ENCODE measurements around the gene ETV5. TPM values are rescaled to one million over a fixed set of nuclear protein-coding genes. Genes with fewer than 3 reads are reported as not detected.
"Not testable (repeated sequence)": the region's sequence is repeated elsewhere in the genome, so short reads cannot be mapped to it uniquely, and the experiment has no call there.

Gene ETV5
- total RNA-seq, 2 experiments from 2014 or later, result 0.48 to 0.50 TPM

GRCh38 chr3:186044968-186045367 lies 63.9 kb downstream of the ETV5 start:
- Mint-ChIP-seq H3K4me1 (no peaks in the 10 kb centered on the region), H3K27ac (no peak overlapping the region), H3K36me3 (ENCODE audit: low read depth) (no peaks in the 10 kb centered on the region), H3K4me3 (no peak overlapping the region), H3K27me3 (peaks cover 48% of the 10 kb centered on the region), H3K9me3 (no peaks in the 10 kb centered on the region)
- ChIA-PET POLR2A (no interaction called here), CTCF (no interaction called here)
- no peak for DNase-seq

DNA sequence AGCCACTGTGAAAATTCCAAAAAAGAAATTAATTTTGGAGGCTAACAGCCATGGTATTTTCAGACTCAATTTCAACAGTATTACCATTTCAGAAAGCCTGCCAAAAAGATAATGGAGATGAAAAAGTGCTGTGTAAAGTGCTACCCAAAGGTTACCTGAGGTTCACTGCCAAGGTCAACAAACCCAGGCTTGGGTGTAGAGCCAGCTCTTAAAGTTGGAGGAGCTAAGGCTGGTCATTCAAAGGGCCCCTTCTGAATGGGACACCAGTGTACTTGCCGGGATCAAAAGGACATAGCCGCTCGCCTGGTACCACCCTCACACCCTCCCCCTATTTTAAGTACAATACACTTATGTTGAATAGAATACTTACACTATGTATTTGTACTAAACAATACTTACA lies 64.5 kb downstream of the ETV5 start:
- Mint-ChIP-seq H3K4me3 (no peak overlapping the region), H3K9me3 (no peaks in the 10 kb centered on the region), H3K4me1 (no peaks in the 10 kb centered on the region), H3K27me3 (peaks cover 48% of the 10 kb centered on the region), H3K36me3 (ENCODE audit: low read depth) (no peaks in the 10 kb centered on the region), H3K27ac (no peak overlapping the region)
- no peak for DNase-seq
- POLR2A ChIA-PET, result no interaction called here
- CTCF ChIA-PET, result no interaction called here

DNA sequence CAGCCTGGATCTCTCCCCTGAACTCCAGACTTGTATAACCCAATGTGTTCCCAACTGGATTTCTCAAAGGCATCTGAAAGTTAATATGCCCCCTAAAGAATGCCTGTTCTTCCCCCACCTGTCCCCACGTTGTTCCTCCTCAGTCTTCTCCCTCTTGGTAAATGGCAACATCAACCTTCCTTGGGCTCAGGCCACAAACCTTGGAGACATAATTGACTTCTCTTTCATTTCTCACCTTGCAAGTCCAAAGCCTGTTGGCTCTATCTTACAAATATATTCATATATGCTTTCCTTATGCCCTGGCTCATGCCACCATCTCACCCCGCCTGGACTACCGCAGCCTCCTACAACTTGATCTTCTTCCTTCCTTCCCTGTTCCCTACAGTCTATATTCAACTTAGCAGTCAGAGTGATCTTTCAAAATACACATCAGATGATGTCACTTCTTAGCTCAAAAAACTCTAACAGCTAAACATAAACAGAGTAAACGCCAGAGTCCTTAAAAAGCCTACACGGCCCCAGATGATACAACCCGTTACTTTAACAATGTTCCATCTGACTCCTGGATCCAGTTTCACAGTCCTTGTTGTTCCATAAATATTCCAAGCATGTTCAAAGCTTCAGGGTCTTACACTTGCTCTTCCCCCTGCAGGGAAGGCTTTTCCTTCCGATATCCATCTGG lies 66.2 kb downstream of the ETV5 start:
- Mint-ChIP-seq H3K27ac (no peak overlapping the region), H3K36me3 (ENCODE audit: low read depth) (no peaks in the 10 kb centered on the region), H3K4me3 (no peak overlapping the region), H3K27me3 (peaks cover 45% of the 10 kb centered on the region), H3K9me3 (peaks cover 5% of the 10 kb centered on the region), H3K4me1 (no peaks in the 10 kb centered on the region)
- POLR2A ChIA-PET, result no interaction called here
- CTCF ChIA-PET, result no interaction called here
- DNase-seq, result no peak

- peaks cover 42% of the 10 kb centered on the region for H3K27me3 Mint-ChIP-seq
- H3K4me3 Mint-ChIP-seq, result no peak overlapping the region
- ChIA-PET CTCF (no interaction called here), POLR2A (no interaction called here)
- no peak for DNase-seq
- H3K9me3 Mint-ChIP-seq, result peaks cover 5% of the 10 kb centered on the region
- no peaks in the 10 kb centered on the region for H3K36me3 Mint-ChIP-seq (ENCODE audit: low read depth)
- H3K4me1 Mint-ChIP-seq, result no peaks in the 10 kb centered on the region
- no peak overlapping the region for H3K27ac Mint-ChIP-seq
Measured at GRCh38 chr3:186042036-186042435, 66.9 kb downstream of the ETV5 start.

DNA sequence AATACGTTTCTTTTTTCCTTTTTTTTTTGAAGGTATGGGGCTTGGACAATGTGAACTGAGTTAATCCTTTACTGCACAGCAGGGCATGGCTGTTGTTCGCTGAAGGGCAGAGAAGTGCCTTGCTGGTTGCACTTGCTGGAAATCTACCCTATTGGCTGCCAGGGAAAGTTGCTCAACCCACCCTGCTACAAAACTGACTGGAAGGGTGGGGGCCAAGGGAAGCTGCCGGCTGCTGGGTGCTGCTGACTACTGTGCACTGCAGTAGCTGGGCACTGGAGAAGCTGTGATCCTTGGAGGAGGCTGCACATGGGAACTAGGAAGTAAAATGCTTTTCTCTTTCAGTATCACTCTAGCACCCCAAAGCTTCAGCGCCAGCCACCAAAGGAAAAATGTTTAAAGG lies 70.5 kb downstream of the ETV5 start:
- Mint-ChIP-seq H3K4me1 (no peaks in the 10 kb centered on the region), H3K27me3 (peaks cover 23% of the 10 kb centered on the region), H3K9me3 (peaks cover 5% of the 10 kb centered on the region), H3K36me3 (ENCODE audit: low read depth) (no peaks in the 10 kb centered on the region), H3K27ac (no peak overlapping the region), H3K4me3 (no peak overlapping the region)
- DNase-seq, result no peak
- POLR2A ChIA-PET, result no interaction called here
- CTCF ChIA-PET, result no interaction called here

DNA sequence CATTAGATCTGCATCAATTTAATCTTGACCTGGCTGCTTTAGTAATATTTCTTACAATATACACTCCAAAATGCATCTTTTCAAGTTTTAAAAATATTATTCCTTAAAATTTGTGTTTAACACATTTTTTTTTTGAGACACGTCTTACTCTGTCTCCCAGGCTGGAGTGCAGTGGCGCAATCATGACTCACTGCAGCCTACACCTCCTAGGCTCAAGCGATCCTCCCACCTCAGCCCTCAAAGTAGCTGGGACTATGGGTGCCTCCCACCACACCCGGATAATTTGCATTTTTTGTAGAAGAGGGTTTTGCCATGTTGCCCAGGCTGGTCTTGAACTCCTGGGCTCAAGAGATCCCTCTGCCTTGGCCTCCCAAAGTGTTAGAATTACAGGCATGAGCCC lies 73.6 kb downstream of the ETV5 start:
- Mint-ChIP-seq H3K4me1 (no peaks in the 10 kb centered on the region), H3K9me3 (peaks cover 5% of the 10 kb centered on the region), H3K4me3 (no peak overlapping the region), H3K27me3 (peaks cover 8% of the 10 kb centered on the region), H3K36me3 (ENCODE audit: low read depth) (no peaks in the 10 kb centered on the region), H3K27ac (no peak overlapping the region)
- CTCF ChIA-PET, result no interaction called here
- POLR2A ChIA-PET, result no interaction called here
- DNase-seq, result no peak

DNA sequence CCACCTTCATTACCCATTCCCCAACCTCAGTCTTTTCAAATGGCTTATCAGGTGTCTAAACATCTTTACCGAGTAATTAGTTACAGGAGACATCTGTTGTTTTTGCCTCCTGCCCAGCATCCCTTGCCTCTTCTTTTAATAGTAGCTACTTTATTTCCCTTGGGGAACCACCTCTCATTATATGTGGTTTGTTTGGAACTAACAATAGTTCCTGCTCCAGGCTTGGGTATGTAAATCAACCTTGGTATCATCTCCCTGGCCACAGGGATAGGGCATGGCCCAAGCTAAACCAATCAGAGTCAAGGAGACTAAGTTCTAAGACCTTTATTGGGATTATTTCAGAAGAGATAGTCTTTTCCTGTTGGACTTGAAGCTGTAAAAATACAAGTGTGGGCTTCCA lies 76.6 kb downstream of the ETV5 start:
- POLR2A ChIA-PET, result no interaction called here

GRCh38 chr3:186025993-186026392 lies 82.9 kb downstream of the ETV5 start:
- H3K4me3 Mint-ChIP-seq; H3K36me3 Mint-ChIP-seq (ENCODE audit: low read depth); POLR2A ChIA-PET; DNase-seq; H3K9me3 Mint-ChIP-seq; H3K4me1 Mint-ChIP-seq; CTCF ChIA-PET; H3K27ac Mint-ChIP-seq: not testable (repeated sequence)
- peaks cover 30% of the 10 kb centered on the region for H3K27me3 Mint-ChIP-seq

More for the DNA sequence above, 76.6 kb downstream of the ETV5 start:
- no peak overlapping the region for H3K27ac Mint-ChIP-seq
- no peaks in the 10 kb centered on the region for H3K9me3 Mint-ChIP-seq
- no peaks in the 10 kb centered on the region for H3K36me3 Mint-ChIP-seq (ENCODE audit: low read depth)
- H3K4me3 Mint-ChIP-seq, result no peak overlapping the region
- no peaks in the 10 kb centered on the region for H3K4me1 Mint-ChIP-seq
- CTCF ChIA-PET, result interaction anchor here (1.1 kb wide), 1 partner anchor 227 kb away, joined by 3 read pairs; no protein-coding TSS in a partner anchor
- H3K27me3 Mint-ChIP-seq, result peaks cover 11% of the 10 kb centered on the region
- DNase-seq, result no peak

- Mint-ChIP-seq H3K27me3 (peaks cover 28% of the 10 kb centered on the region), H3K4me3 (no peak overlapping the region), H3K4me1 (no peaks in the 10 kb centered on the region), H3K36me3 (ENCODE audit: low read depth) (no peaks in the 10 kb centered on the region), H3K9me3 (no peaks in the 10 kb centered on the region), H3K27ac (no peak overlapping the region)
- no peak for DNase-seq
- ChIA-PET CTCF (interaction anchor here (0.5 kb wide), 1 partner anchor 78 kb away, joined by 3 read pairs; no protein-coding TSS in a partner anchor), POLR2A (no interaction called here)
Measured at GRCh38 chr3:186025161-186025560, 83.7 kb downstream of the ETV5 start.

- Mint-ChIP-seq H3K9me3 (no peaks in the 10 kb centered on the region), H3K27ac (no peak overlapping the region), H3K36me3 (ENCODE audit: low read depth) (no peaks in the 10 kb centered on the region), H3K4me1 (no peaks in the 10 kb centered on the region), H3K27me3 (peaks cover 24% of the 10 kb centered on the region), H3K4me3 (no peak overlapping the region)
- no peak for DNase-seq
- CTCF ChIA-PET, result no interaction called here
- POLR2A ChIA-PET, result interaction anchor here (0.5 kb wide), 1 partner anchor 93 kb away, joined by 4 read pairs; no protein-coding TSS in a partner anchor
Measured at GRCh38 chr3:186024210-186024609, 84.7 kb downstream of the ETV5 start.

GRCh38 chr3:186022931-186023330 lies 86.0 kb downstream of the ETV5 start:
- Mint-ChIP-seq H3K27me3 (peaks cover 26% of the 10 kb centered on the region), H3K9me3 (no peaks in the 10 kb centered on the region), H3K36me3 (ENCODE audit: low read depth) (no peaks in the 10 kb centered on the region), H3K4me1 (no peaks in the 10 kb centered on the region), H3K27ac (no peak overlapping the region), H3K4me3 (no peak overlapping the region)
- ChIA-PET POLR2A (no interaction called here), CTCF (interaction anchor here (0.6 kb wide), 1 partner anchor 1008 kb away, joined by 3 read pairs; no protein-coding TSS in a partner anchor)
- DNase-seq, result no peak

- POLR2A ChIA-PET, result no interaction called here
- Mint-ChIP-seq H3K4me3 (no peak overlapping the region), H3K4me1 (no peaks in the 10 kb centered on the region), H3K36me3 (ENCODE audit: low read depth) (no peaks in the 10 kb centered on the region), H3K27ac (no peak overlapping the region), H3K9me3 (no peaks in the 10 kb centered on the region), H3K27me3 (peaks cover 26% of the 10 kb centered on the region)
- CTCF ChIA-PET, result no interaction called here
- DNase-seq, result no peak
Measured at GRCh38 chr3:186021673-186022362, 87.1 kb downstream of the ETV5 start.

- H3K36me3 Mint-ChIP-seq (ENCODE audit: low read depth); CTCF ChIA-PET; POLR2A ChIA-PET; H3K9me3 Mint-ChIP-seq; H3K27ac Mint-ChIP-seq; H3K4me3 Mint-ChIP-seq; DNase-seq; H3K4me1 Mint-ChIP-seq: not testable (repeated sequence)
- H3K27me3 Mint-ChIP-seq, result peaks cover 25% of the 10 kb centered on the region
Measured at GRCh38 chr3:186021250-186021649, 87.6 kb downstream of the ETV5 start.

GRCh38 chr3:186019288-186019687 lies 89.6 kb downstream of the ETV5 start:
- H3K27me3 Mint-ChIP-seq, result peaks cover 11% of the 10 kb centered on the region
- H3K27ac Mint-ChIP-seq; POLR2A ChIA-PET; H3K36me3 Mint-ChIP-seq (ENCODE audit: low read depth); H3K4me3 Mint-ChIP-seq; H3K4me1 Mint-ChIP-seq; H3K9me3 Mint-ChIP-seq; CTCF ChIA-PET; DNase-seq: not testable (repeated sequence)
